ENCODE data around the gene ETDA. TPM values are rescaled to one million over a fixed set of nuclear protein-coding genes. Genes with fewer than 3 reads are reported as not detected.
A peak's percentile ranks its signal among the peaks of the same experiment; 100 is the strongest.
"Not testable (repeated sequence)": the region's sequence is repeated elsewhere in the genome, so short reads cannot be mapped to it uniquely, and the experiment has no call there.

ETDA gene
- not detected in 2 replicates for total RNA-seq
- 0.49 TPM in 1 of 2 replicates, not detected in the other for polyA plus RNA-seq

DNA sequence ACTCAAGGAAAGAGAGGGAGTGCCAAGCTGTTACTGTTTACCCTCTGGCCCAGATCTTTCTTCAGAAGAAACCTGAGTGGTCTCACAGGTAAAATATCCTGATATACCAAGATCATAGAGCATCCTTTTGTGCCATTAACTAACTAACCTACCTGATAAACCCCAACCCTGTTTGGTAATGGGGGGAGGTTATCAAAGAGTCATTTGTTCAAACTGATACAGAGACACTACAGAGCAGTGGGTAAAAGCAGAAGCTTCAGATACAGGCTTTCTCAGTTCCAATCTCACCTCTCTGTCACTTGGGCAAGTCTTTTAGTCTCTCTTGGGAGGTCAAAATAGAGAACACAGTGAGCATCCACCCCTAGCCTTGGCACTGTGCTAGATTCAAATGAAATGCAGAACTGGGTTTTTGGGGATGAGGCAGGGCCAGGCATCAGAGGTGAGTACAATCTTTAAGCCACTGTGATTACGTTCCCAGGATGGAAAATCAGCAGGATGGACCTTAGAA is at the start of gene ETDA:
Gene ETDA, plus strand, starts transcription at position 51 of the 508 bp plus-strand sequence. CDS start 1,216 bp downstream, outside the sequence.
- not testable (repeated sequence) for H3K9me2 ChIP-seq (replicated peaks; ENCODE audit: insufficient read depth); H3K9me3 ChIP-seq (ENCODE audit: low read depth); H3K27ac ChIP-seq; DNase-seq (ENCODE audit: low spot score); H3K36me3 ChIP-seq (replicated peaks; ENCODE audit: insufficient read depth, low read depth); H3K79me2 ChIP-seq; H2AFZ ChIP-seq; H3K4me3 ChIP-seq; H3K4me1 ChIP-seq (ENCODE audit: insufficient read depth); H4K20me1 ChIP-seq (ENCODE audit: insufficient read depth, poor library complexity, severe bottlenecking); H3K27me3 ChIP-seq; H3K4me2 ChIP-seq
- no CpG with 5 or more reads among the region's 1 CpG for WGBS (ENCODE audit: low lambda C conversion rate, missing lambda C conversion rate)

- H2AFZ ChIP-seq; H4K20me1 ChIP-seq (ENCODE audit: insufficient read depth, poor library complexity, severe bottlenecking); H3K27me3 ChIP-seq; H3K79me2 ChIP-seq; H3K9me2 ChIP-seq (replicated peaks; ENCODE audit: insufficient read depth); H3K36me3 ChIP-seq (replicated peaks; ENCODE audit: insufficient read depth, low read depth); H3K9me3 ChIP-seq (ENCODE audit: low read depth); H3K4me3 ChIP-seq; DNase-seq (ENCODE audit: low spot score); H3K4me1 ChIP-seq (ENCODE audit: insufficient read depth); H3K4me2 ChIP-seq; H3K27ac ChIP-seq: not testable (repeated sequence)
- WGBS (ENCODE audit: low lambda C conversion rate, missing lambda C conversion rate), result 53% methylated on average over 11 of the region's 11 CpGs
- TF ChIP-seq, protein P1, sequence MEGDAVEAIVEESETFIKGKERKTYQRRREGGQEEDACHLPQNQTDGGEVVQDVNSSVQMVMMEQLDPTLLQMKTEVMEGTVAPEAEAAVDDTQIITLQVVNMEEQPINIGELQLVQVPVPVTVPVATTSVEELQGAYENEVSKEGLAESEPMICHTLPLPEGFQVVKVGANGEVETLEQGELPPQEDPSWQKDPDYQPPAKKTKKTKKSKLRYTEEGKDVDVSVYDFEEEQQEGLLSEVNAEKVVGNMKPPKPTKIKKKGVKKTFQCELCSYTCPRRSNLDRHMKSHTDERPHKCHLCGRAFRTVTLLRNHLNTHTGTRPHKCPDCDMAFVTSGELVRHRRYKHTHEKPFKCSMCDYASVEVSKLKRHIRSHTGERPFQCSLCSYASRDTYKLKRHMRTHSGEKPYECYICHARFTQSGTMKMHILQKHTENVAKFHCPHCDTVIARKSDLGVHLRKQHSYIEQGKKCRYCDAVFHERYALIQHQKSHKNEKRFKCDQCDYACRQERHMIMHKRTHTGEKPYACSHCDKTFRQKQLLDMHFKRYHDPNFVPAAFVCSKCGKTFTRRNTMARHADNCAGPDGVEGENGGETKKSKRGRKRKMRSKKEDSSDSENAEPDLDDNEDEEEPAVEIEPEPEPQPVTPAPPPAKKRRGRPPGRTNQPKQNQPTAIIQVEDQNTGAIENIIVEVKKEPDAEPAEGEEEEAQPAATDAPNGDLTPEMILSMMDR (IDR thresholded peaks at IDR 0.05; ENCODE audit: poor library complexity), result peak; percentile 37
Measured at GRCh38 chrX:135206427-135206826, 45.4 kb upstream of the ETDA start.

DNA sequence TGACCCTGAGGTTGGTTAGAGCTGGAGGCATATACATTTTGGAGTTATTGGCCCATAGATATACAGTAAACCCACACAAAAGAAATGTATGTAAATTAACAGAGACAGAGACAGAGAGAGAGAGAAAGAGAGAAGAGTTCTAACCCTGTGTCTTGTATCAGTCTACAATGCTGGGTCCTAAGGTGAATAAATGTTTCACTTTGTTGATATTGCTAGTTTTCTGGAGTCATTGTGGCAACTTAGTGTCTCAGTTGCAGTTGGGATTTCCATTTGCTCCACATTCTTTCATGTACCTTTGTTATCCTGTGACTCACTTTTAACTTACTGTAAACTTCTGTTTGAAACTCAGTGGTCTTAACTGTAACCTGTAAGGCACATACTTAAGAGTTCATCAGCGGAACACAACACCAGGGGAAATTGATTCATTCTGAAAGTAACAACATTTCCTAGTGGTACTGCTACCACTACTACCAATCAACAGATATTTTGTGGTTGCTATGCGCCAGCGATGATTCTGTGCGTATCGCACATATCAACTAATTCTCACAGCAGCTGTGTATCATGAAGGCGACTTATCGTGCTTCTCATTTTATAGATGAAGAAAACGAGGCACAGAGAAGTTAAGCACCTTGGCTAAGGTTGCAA is 38.5 kb upstream of the ETDA start:
- no peaks in the 10 kb centered on the region for H4K20me1 ChIP-seq (ENCODE audit: insufficient read depth, poor library complexity, severe bottlenecking)
- H3K4me2 ChIP-seq, result no peak overlapping the region
- no peaks in the 10 kb centered on the region for H3K4me1 ChIP-seq (ENCODE audit: insufficient read depth)

DNA sequence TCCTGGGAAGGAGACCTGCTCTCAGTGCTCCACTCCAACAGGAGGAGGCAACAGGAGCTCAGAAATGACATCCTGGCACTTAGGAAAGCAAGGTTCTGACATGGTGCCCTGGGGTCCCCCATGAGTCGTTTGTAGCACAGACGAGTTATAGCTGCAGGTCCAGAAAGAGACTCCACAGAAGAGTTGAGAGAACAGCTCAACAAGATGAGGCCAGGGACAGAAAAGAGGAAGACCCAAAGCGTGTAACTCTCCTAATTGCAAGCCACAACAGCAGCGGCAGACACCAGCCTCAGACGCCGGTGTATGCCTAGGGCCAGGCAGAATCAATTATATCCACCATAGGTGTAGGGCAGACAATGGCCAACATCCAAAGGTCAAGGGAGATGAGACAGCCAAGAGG is 5.9 kb upstream of the ETDA start:
- H3K27ac ChIP-seq; H3K4me1 ChIP-seq (ENCODE audit: insufficient read depth); H3K9me3 ChIP-seq (ENCODE audit: low read depth); H2AFZ ChIP-seq; H3K9me2 ChIP-seq (replicated peaks; ENCODE audit: insufficient read depth); H3K79me2 ChIP-seq; H3K27me3 ChIP-seq; H3K4me2 ChIP-seq; DNase-seq (ENCODE audit: low spot score); H3K36me3 ChIP-seq (replicated peaks; ENCODE audit: insufficient read depth, low read depth); H4K20me1 ChIP-seq (ENCODE audit: insufficient read depth, poor library complexity, severe bottlenecking); H3K4me3 ChIP-seq: not testable (repeated sequence)
- no CpG with 5 or more reads among the region's 6 CpGs for WGBS (ENCODE audit: low lambda C conversion rate, missing lambda C conversion rate)

More for the DNA sequence above, 38.5 kb upstream of the ETDA start:
- Histone ChIP-seq H3K9me3 (ENCODE audit: low read depth) (no peaks in the 10 kb centered on the region), H3K4me3 (no peak overlapping the region), H3K27ac (no peak overlapping the region), H2AFZ (no peak overlapping the region), H3K9me2 (replicated peaks; ENCODE audit: insufficient read depth) (no peaks in the 10 kb centered on the region), H3K27me3 (no peaks in the 10 kb centered on the region), H3K36me3 (replicated peaks; ENCODE audit: insufficient read depth, low read depth) (no peaks in the 10 kb centered on the region), H3K79me2 (no peaks in the 10 kb centered on the region)
- WGBS (ENCODE audit: low lambda C conversion rate, missing lambda C conversion rate), result 85% methylated on average over 8 of the region's 8 CpGs
- DNase-seq (ENCODE audit: low spot score), result no peak
- no peak for TF ChIP-seq EZH2phosphoT487 (IDR thresholded peaks at IDR 0.05; ENCODE audit: low read depth, severe bottlenecking, unreplicated experiment)
- TF ChIP-seq EZH2 (IDR thresholded peaks at IDR 0.05; ENCODE audit: borderline replicate concordance), result no peak
- TF ChIP-seq, protein P1 (IDR thresholded peaks at IDR 0.05; ENCODE audit: poor library complexity), result no peak

DNA sequence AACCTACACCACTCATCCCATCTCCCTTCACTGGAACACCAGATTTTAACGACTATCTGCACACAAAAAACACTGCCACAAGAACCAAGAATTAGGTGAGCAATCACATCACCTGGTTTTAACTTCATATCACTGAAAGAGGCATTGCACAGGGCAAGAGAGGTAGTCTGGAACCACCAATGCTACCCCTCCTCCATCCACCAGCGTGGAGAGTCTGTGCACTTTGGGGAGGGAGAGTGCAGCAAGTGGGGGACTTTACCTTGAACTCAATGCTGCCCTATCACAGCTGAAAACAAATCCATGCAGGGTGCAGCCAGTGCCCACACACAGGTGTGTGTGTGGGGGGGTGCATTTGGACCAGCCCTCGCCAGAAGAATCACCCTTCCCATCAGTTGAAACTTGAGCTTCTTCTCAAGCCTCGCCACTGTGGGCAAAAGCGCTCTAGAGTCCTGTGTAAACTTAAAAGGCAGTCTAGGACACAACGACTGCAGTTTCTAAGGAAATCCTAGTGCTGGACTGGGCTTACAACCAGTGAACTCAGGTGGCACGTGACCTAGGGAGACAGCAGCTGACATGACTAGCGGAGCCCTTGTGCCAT is 4.3 kb downstream of the ETDA start:
- 60% methylated on average over 6 of the region's 8 CpGs for WGBS (ENCODE audit: low lambda C conversion rate, missing lambda C conversion rate)
- H3K27ac ChIP-seq; H3K4me3 ChIP-seq; H3K4me1 ChIP-seq (ENCODE audit: insufficient read depth); H3K36me3 ChIP-seq (replicated peaks; ENCODE audit: insufficient read depth, low read depth); H3K79me2 ChIP-seq; H3K27me3 ChIP-seq; H4K20me1 ChIP-seq (ENCODE audit: insufficient read depth, poor library complexity, severe bottlenecking); H3K9me3 ChIP-seq (ENCODE audit: low read depth); DNase-seq (ENCODE audit: low spot score); H3K4me2 ChIP-seq; H2AFZ ChIP-seq; H3K9me2 ChIP-seq (replicated peaks; ENCODE audit: insufficient read depth): not testable (repeated sequence)

Data from hepatocyte (in vitro differentiated cells).